Astrocyte of the spinal cord (primary cell): ENCODE measurements around the gene COX7A2L.

Source experiments
- DNase-seq: peaks from one replicate; pipeline ENCODE4 v3.0.0; 2011; ENCODE audit warnings: low read depth, low spot score
- H3K4me3 ChIP-seq: 2 replicates; pipeline ENCODE4 v1.5.1; 2011; ENCODE audit warnings: low read depth, mild to moderate bottlenecking, low read length, moderate library complexity
- in situ Hi-C: cut with HindIII; loops from 2 replicates; pipeline ENCODE4 v1.10.0; 2017; ENCODE audit warnings: low sequenced_read_pairs
- TF ChIP-seq, protein P1 (sequence below): IDR thresholded peaks from 2 replicates; pipeline ENCODE4 v1.5.1; 2012; ENCODE audit warnings: low read depth, mild to moderate bottlenecking, low read length, inconsistent platforms

The COX7A2L gene

DNA sequence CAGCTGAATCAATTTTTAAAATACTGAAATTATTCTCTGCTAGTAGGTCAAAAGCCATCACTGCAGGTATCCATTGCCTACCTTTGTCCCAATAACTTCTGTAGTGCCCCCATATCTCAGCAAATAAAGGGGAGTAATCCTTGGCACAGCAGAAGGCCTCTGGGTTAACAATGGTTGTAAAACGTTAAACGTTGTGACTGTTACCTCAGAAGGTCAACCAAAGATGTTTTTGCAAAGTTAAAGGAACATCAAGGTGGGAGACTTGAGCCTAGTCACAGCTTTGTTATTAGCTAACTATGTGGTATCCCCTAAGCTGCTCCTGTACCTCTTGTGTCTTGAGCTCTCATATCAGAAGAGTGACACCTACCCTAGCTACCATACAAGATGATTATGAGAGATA lies 60.5 kb downstream of the COX7A2L start:
- DNase-seq: no peak
- in situ Hi-C loops: no loop called here
- H3K4me3 ChIP-seq: no peak overlapping the region
- TF ChIP-seq, protein P1, sequence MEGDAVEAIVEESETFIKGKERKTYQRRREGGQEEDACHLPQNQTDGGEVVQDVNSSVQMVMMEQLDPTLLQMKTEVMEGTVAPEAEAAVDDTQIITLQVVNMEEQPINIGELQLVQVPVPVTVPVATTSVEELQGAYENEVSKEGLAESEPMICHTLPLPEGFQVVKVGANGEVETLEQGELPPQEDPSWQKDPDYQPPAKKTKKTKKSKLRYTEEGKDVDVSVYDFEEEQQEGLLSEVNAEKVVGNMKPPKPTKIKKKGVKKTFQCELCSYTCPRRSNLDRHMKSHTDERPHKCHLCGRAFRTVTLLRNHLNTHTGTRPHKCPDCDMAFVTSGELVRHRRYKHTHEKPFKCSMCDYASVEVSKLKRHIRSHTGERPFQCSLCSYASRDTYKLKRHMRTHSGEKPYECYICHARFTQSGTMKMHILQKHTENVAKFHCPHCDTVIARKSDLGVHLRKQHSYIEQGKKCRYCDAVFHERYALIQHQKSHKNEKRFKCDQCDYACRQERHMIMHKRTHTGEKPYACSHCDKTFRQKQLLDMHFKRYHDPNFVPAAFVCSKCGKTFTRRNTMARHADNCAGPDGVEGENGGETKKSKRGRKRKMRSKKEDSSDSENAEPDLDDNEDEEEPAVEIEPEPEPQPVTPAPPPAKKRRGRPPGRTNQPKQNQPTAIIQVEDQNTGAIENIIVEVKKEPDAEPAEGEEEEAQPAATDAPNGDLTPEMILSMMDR: no peak
